LNCAP (cell line): ENCODE results near the gene PSAT1.

Experiments used
- TF ChIP-seq, protein P1 (sequence below): fragments of 450-650 bp; IDR thresholded peaks from 2 replicates; pipeline ENCODE4 v1.5.1; 2017; ENCODE audit warnings: mild to moderate bottlenecking

The PSAT1 gene

GRCh38 chr9:78294290-78295176 lies 2.4 kb upstream of the PSAT1 start:
- TF ChIP-seq, protein P1, sequence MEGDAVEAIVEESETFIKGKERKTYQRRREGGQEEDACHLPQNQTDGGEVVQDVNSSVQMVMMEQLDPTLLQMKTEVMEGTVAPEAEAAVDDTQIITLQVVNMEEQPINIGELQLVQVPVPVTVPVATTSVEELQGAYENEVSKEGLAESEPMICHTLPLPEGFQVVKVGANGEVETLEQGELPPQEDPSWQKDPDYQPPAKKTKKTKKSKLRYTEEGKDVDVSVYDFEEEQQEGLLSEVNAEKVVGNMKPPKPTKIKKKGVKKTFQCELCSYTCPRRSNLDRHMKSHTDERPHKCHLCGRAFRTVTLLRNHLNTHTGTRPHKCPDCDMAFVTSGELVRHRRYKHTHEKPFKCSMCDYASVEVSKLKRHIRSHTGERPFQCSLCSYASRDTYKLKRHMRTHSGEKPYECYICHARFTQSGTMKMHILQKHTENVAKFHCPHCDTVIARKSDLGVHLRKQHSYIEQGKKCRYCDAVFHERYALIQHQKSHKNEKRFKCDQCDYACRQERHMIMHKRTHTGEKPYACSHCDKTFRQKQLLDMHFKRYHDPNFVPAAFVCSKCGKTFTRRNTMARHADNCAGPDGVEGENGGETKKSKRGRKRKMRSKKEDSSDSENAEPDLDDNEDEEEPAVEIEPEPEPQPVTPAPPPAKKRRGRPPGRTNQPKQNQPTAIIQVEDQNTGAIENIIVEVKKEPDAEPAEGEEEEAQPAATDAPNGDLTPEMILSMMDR, result no peak

GRCh38 chr9:78295177-78295575 lies 1.7 kb upstream of the PSAT1 start:
- TF ChIP-seq, protein P1, result no peak

GRCh38 chr9:78295731-78296130 lies 1.2 kb upstream of the PSAT1 start:
- TF ChIP-seq, protein P1, result no peak

DNA sequence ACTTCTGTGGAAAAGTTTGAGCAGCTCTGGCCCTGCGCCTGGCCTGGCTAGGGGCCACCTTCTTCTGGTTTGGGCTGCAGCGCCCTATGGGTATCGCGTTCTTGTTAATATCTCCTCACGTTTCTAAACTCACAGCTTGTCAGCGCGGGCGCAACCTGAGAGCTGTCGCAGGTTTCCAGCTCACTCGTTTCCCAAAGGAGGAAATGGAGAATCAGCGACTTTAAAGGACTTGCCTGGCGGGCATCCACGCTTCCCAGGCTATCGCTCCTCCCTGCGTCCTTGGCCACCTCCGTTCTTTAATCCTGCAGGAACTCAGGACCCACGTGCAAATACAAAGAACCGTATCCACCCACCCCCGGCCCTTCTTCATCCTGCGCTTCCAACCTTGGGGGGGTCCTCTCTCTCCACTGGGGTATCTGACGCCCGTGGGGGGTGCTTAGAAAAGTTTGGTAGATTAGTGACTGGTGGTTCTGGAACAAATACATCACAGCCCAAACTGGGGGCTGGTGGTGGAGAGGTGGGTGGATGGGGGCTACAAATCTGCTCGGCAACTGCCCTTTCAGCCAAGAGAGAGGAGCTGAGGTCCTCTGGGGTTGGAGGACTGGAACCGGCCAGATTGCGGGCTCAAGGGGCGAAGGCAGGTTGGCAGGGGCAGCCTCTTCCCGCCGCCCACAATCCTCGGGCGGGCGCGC lies 578 bp upstream of the PSAT1 start:
- TF ChIP-seq, protein P1, result no peak

- TF ChIP-seq, protein P1, result no peak
These were observed 692 bp downstream of the PSAT1 start for GRCh38 chr9:78297672-78297961.

DNA sequence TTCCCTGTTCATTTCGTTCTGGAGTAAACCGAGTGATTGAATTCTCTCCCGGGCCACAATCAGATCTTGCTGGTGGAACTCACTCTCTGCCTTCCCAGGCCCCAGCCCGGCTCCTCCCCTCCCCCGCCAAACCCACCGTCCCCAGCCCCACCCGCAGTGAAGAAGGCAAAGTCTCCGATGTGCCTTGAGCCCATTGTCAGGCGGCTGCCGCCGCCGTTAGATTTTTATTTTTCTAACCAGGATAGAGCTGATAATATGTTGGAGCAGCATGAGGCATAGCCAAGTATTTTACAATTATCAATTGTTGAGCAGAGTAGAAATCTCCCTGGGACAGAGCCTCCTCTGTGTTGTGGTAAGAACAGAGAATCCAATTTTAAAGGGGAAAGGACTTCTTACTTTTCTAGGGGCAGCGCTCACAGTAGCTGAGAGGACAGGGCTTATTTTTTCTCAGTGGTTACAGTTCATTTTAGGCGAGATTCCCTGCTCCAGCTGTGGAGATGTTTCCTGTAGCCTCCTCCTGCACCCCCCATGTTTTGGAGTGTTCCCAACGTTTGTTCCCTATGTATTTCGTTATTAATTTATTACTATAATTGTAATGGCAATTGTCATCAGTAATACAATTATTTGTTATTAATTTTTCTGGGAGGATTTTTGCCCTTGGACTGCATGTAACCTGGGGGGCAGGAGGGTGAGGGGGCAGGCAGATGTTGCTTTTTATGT lies 1.3 kb downstream of the PSAT1 start:
- TF ChIP-seq, protein P1, result no peak

GRCh38 chr9:78300209-78300608 lies 3.3 kb downstream of the PSAT1 start:
- TF ChIP-seq, protein P1, result no peak
